Psoas muscle (tissue), 8 donors: ENCODE results near the gene PBX4. TPM values are rescaled to one million over a fixed set of nuclear protein-coding genes. Genes with fewer than 3 reads are reported as not detected.

ENCODE experiments used
- ATAC-seq, 4 donors: fragments of 200-7000 bp; cut with Tn5 transposase; one replicate each; pipeline ENCODE4 v1.9.1; 2020; ENCODE audit warnings: moderate library complexity in 3 of 4, mild to moderate bottlenecking in 2 of 4
- DNase-seq, 2 donors: peaks; one replicate each; pipeline ENCODE4 v3.0.0-alpha.2; 2020
- H3K27ac ChIP-seq: fragments of 200-600 bp; one replicate; pipeline ENCODE4 v1.8.0; 2022
- H3K27me3 ChIP-seq, 3 donors: fragments of 200-600 bp in 1 of 3; one replicate each; pipeline versions ENCODE4 v1.6.1 to v1.8.0; 2013 to 2022; ENCODE audit warnings: low read length in 2 of 3, mild to moderate bottlenecking in 2 of 3, moderate library complexity in 1 of 3; ENCODE audit not compliant: insufficient read depth in 3 of 3
- H3K36me3 ChIP-seq, 2 donors: fragments of 200-600 bp in 1 of 2; one replicate each; pipeline versions ENCODE4 v1.6.1 to v1.8.0; 2013 to 2022; ENCODE audit warnings: low read depth in 1 of 2, mild to moderate bottlenecking in 1 of 2, moderate library complexity in 1 of 2; ENCODE audit not compliant: insufficient read depth in 1 of 2
- H3K4me1 ChIP-seq: fragments of 200-600 bp; one replicate; pipeline ENCODE4 v1.8.0; 2022
- H3K4me3 ChIP-seq: fragments of 200-600 bp; one replicate; pipeline ENCODE4 v1.8.0; 2022; ENCODE audit warnings: mild to moderate bottlenecking
- H3K9me3 ChIP-seq: fragments of 200-600 bp; one replicate; pipeline ENCODE4 v1.8.0; 2022
- CTCF ChIP-seq: fragments of 200-600 bp; IDR thresholded peaks from one replicate; pipeline ENCODE4 v1.8.0; 2022; ENCODE audit warnings: antibody characterized with exemption
- WGBS, 3 donors: extraction: QIAGEN DNeasy Blood & Tissue Kit; methylation state at CpG; one replicate each; pipeline versions ENCODE4 v1.1.6 to v1.1.7; 2013; 5-methylcytosine and 5-hydroxymethylcytosine counted together
- intact Hi-C, 2 donors: fragments of 100-400 bp; cut with DNase I; formaldehyde crosslinking; loops; one replicate each; pipeline versions ENCODE4 v1.11.0 to v1.14.2; 2022
- polyA plus RNA-seq, 3 donors: library from polyadenylated mRNA; stranded (reverse); fragments of 200-250 nt; gene quantifications; one replicate each; pipeline ENCODE4 v1.2.3, GENCODE V29; 2013
- total RNA-seq, 4 donors: library from RNA; stranded (reverse); fragmentation: NEBNext Ultra II Directional in 2 of 4; extraction: Animal tissue kit (Norgen Biotek cat#: 25700) in 2 of 4; gene quantifications; one replicate each; pipeline versions ENCODE4 v1.2.1 to v1.2.4, GENCODE V29; 2021 to 2023
- donor health status: healthy with polysubstance abuse.
- donor health status: DM: no; HTN: no; CAD: no; lungs with moderate emphysema.
- donor health status: Bipolar disorder and iron deficiency.
- donor health status: healthy.
- donor health status: DM: yes; HTN: yes; CAD: no.
- donor health status: DM: no; HTN: no; CAD: no.
- donor health status: DM: no; HTN: no; CAD: no.
- donor health status: DM: yes; HTN: yes; CAD: no.

Gene PBX4
- total and polyA plus RNA-seq, 7 donors: 0.06 to 0.17 (median 0.08) TPM; not detected in 4

DNA sequence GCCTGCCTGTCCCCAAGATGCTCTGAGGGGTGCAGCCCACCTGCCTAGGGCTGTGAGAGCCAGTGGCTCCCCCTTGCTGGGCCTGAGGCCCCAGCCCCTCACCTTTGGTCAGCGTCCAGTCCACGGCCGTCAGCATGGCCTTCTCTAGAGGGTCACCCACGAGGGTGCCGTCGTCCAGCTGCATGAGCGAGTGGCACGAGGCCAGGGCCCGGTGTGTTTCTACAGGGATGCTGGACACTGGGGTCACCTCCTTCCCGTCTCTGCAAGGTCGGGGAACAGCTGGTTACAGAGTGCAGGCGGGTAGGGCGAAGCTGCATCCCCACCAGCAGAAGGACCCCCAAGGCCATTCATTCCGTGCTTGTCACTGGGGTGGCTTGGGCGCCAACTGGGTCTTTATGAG lies 36.0 kb upstream of the PBX4 start:
- intact Hi-C loops: no loop called here
- no peaks in the 10 kb centered on the region for H3K9me3 ChIP-seq
- no peak for ATAC-seq
- H3K36me3 ChIP-seq: peaks cover 19 to 100% of the 10 kb centered on the region in 2 donors
- H3K4me1 ChIP-seq: no peaks in the 10 kb centered on the region
- WGBS, 3 donors: 87 to 94% (median 87%) methylated on average over 15 of the region's 15 CpGs
- H3K27me3 ChIP-seq: no peaks in the 10 kb centered on the region
- peak in 1 of 2 donors; percentile 37 for DNase-seq
- no peak for TF ChIP-seq CTCF
- H3K4me3 ChIP-seq: no peak overlapping the region
- H3K27ac ChIP-seq: no peak overlapping the region

DNA sequence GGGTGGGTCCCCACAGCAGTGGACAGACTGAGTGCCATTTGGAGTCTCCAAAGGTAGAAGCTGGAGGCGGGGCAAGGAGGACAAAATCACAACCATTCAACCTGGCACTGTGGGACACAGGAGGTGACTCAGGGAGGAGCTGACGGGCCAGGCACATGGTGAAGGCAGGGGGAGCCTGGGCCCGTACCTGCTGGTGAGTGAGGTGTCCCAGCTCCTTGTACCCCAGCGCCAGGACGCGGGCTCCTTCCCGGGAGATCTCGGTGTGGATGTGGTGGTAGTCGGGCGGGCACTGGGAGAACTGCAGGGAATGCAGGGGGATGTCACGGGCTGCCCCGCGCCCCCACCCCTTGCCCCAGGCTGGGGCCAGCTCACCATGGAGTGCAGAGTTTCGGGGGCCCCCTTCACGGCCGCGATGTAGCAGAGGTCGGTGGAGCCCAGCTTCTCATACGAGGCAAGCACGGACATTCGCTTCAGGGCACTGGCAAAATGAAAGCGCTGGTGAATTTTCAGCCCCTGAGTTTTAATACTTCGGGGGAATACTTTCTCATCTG lies 35.2 kb upstream of the PBX4 start:
- Histone ChIP-seq H3K4me3 (no peak overlapping the region), H3K27me3 (no peaks in the 10 kb centered on the region), H3K36me3 (peaks cover 19 to 100% of the 10 kb centered on the region in 2 donors), H3K4me1 (no peaks in the 10 kb centered on the region), H3K27ac (no peak overlapping the region), H3K9me3 (no peaks in the 10 kb centered on the region)
- no peak for ATAC-seq
- intact Hi-C loops: no loop called here
- no peak for DNase-seq
- no peak for TF ChIP-seq CTCF
- WGBS, 3 donors: 94 to 95% (median 94%) methylated on average over 23 of the region's 23 CpGs

DNA sequence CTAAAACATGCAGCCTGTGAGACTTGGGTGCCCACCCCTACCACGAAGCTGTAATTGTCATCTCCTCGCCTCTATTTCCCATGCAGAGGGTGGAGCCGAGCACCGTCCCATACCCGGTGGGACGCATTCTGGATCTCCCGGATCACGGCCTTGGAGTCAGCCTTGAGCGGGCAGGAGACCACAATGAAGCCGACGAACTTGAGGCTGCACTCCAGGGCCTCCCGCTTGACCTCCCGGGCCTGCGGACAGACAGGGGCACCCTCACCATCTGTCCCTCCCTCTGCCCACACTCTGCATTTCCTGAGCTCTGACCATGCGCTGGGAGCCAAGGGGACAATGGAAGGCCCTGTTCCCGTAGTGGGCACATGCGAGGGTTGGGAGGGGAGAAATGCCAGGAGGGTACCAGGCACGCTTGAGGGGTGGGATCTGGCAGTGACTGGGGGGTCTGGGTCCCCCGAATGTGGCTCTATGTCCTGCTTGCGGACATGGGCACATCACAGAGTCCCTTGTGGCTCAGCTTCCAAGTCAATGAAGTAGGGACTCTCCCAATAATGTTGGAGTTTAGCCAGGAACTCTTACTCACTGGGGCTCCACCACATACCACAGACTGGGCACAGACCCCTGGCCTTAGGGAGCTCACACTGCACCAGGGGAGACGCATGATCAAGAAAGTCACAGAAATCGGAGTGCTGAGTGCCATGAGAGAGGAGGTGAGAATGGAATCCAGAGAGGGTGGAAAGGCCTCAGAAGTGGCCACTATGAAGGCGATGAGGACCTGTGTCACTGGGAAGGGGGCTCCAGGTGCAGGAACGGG lies 34.2 kb upstream of the PBX4 start:
- H3K27ac ChIP-seq: no peak overlapping the region
- H3K27me3 ChIP-seq: no peaks in the 10 kb centered on the region
- no peak for DNase-seq
- intact Hi-C loops: no loop called here
- no peaks in the 10 kb centered on the region for H3K9me3 ChIP-seq
- 90 to 92% (median 92%) methylated on average over 24 of the region's 24 CpGs for WGBS, 3 donors
- no peak for TF ChIP-seq CTCF
- peaks cover 19 to 100% of the 10 kb centered on the region in 2 donors for H3K36me3 ChIP-seq
- ATAC-seq: no peak
- H3K4me1 ChIP-seq: no peaks in the 10 kb centered on the region
- H3K4me3 ChIP-seq: no peak overlapping the region

GRCh38 chr19:19651076-19651475 lies 32.6 kb upstream of the PBX4 start:
- intact Hi-C loops: no loop called here
- Histone ChIP-seq H3K27me3 (no peaks in the 10 kb centered on the region), H3K27ac (no peak overlapping the region), H3K4me3 (no peak overlapping the region), H3K4me1 (no peaks in the 10 kb centered on the region), H3K36me3 (peaks cover 17 to 100% of the 10 kb centered on the region in 2 donors), H3K9me3 (no peaks in the 10 kb centered on the region)
- ATAC-seq (peak in 2 of 4 donors; percentile 19 to 23), DNase-seq (no peak)
- TF ChIP-seq CTCF: no peak
- 39 to 45% (median 41%) methylated on average over 13 of the region's 13 CpGs for WGBS, 3 donors
